Measurements from ENCODE around the gene FAM83F. TPM values are rescaled to one million over a fixed set of nuclear protein-coding genes. Genes with fewer than 3 reads are reported as not detected.
A peak's percentile ranks its signal among the peaks of the same experiment; 100 is the strongest.

The FAM83F gene
- total RNA-seq, 1 experiment from 2014 or later: not detected

- no peaks in the 10 kb centered on the region for H3K9me3 ChIP-seq (replicated peaks)
- H3K27ac ChIP-seq: no peak overlapping the region
- H3K27me3 ChIP-seq (replicated peaks): peaks cover 4% of the 10 kb centered on the region; the same call in 1 of the 2 replicates
- no peak overlapping the region for H3K4me3 ChIP-seq
- no peaks in the 10 kb centered on the region for H3K4me1 ChIP-seq (replicated peaks)
- no peak for DNase-seq (ENCODE audit: low read depth in 1 of 2, low spot score in 2 of 2)
- no peaks in the 10 kb centered on the region for H3K36me3 ChIP-seq
Observed at GRCh38 chr22:40033586-40034380, 39.0 kb downstream of the FAM83F start.

- Histone ChIP-seq H3K27ac (no peak overlapping the region), H3K4me1 (replicated peaks) (no peaks in the 10 kb centered on the region), H3K27me3 (replicated peaks) (peaks cover 4% of the 10 kb centered on the region; the same call in 1 of the 2 replicates), H3K9me3 (replicated peaks) (no peaks in the 10 kb centered on the region), H3K4me3 (no peak overlapping the region), H3K36me3 (no peaks in the 10 kb centered on the region)
- DNase-seq (ENCODE audit: low read depth in 1 of 2, low spot score in 2 of 2): no peak
Observed at GRCh38 chr22:40035351-40035750, 40.6 kb downstream of the FAM83F start.

- DNase-seq (ENCODE audit: low read depth in 1 of 2, low spot score in 2 of 2): no peak
- H3K27ac ChIP-seq: no peak overlapping the region
- H3K36me3 ChIP-seq: no peaks in the 10 kb centered on the region
- H3K4me1 ChIP-seq (replicated peaks): no peaks in the 10 kb centered on the region
- H3K27me3 ChIP-seq (replicated peaks): peaks cover 4% of the 10 kb centered on the region; the same call in 1 of the 2 replicates
- no peak overlapping the region for H3K4me3 ChIP-seq
- no peaks in the 10 kb centered on the region for H3K9me3 ChIP-seq (replicated peaks)
Observed at GRCh38 chr22:40036126-40036525, 41.4 kb downstream of the FAM83F start.

GRCh38 chr22:40036591-40037225 lies 42.0 kb downstream of the FAM83F start:
- peak; percentile 45 to 75 for DNase-seq (ENCODE audit: low read depth in 1 of 2, low spot score in 2 of 2)
- H3K27ac ChIP-seq: no peak overlapping the region
- no peak overlapping the region for H3K4me3 ChIP-seq
- H3K27me3 ChIP-seq (replicated peaks): peaks cover 4% of the 10 kb centered on the region; the same call in 1 of the 2 replicates
- no peaks in the 10 kb centered on the region for H3K36me3 ChIP-seq
- no peaks in the 10 kb centered on the region for H3K4me1 ChIP-seq (replicated peaks)
- no peaks in the 10 kb centered on the region for H3K9me3 ChIP-seq (replicated peaks)

- Histone ChIP-seq H3K4me1 (replicated peaks) (no peaks in the 10 kb centered on the region), H3K27ac (no peak overlapping the region), H3K4me3 (no peak overlapping the region), H3K36me3 (no peaks in the 10 kb centered on the region), H3K9me3 (replicated peaks) (no peaks in the 10 kb centered on the region), H3K27me3 (replicated peaks) (peaks cover 4% of the 10 kb centered on the region; the same call in 1 of the 2 replicates)
- no peak for DNase-seq (ENCODE audit: low read depth in 1 of 2, low spot score in 2 of 2)
Observed at GRCh38 chr22:40037320-40037719, 42.6 kb downstream of the FAM83F start.

DNA sequence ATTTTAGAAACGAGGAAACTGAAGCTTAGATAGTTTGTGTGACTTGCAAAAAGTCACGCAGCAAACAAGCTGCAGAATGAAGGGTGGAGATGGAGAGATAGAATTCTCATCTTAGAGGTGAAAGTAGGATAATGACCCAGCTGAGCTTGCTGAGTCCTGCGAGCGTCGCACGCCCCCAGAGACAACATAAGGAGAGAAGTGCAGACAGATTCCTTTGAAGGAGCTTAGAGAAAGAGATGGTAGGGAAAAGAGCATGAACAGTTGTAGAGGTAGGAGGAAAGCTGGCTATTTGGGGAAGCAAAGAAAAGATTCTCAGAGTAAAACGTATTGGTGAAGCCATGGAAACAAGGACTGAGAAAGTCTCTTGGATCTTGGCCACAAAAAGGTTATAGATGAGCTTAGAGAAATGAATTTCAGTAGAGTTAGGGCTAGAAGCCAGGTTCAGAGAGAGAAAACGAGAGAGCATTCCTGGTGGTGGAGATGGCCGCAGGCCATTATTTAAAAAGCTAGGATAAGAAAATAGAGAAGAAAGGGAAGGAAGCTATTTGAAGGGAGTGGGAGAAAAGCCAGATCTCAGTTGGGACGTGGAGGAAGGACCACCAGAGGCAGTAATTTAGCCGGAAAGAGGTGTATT lies 44.8 kb downstream of the FAM83F start:
- DNase-seq (ENCODE audit: low read depth in 1 of 2, low spot score in 2 of 2): no peak
- Histone ChIP-seq H3K36me3 (no peaks in the 10 kb centered on the region), H3K27ac (no peak overlapping the region), H3K27me3 (replicated peaks) (peaks cover 4% of the 10 kb centered on the region; the same call in 1 of the 2 replicates), H3K4me1 (replicated peaks) (peaks cover 5% of the 10 kb centered on the region), H3K9me3 (replicated peaks) (no peaks in the 10 kb centered on the region), H3K4me3 (no peak overlapping the region)

GRCh38 chr22:40040927-40041326 lies 46.2 kb downstream of the FAM83F start:
- Histone ChIP-seq H3K4me3 (no peak overlapping the region), H3K36me3 (no peaks in the 10 kb centered on the region), H3K4me1 (replicated peaks) (peaks cover 12% of the 10 kb centered on the region), H3K27ac (no peak overlapping the region), H3K27me3 (replicated peaks) (peaks cover 3% of the 10 kb centered on the region; the same call in 1 of the 2 replicates), H3K9me3 (replicated peaks) (no peaks in the 10 kb centered on the region)
- DNase-seq (ENCODE audit: low read depth in 1 of 2, low spot score in 2 of 2): no peak

DNA sequence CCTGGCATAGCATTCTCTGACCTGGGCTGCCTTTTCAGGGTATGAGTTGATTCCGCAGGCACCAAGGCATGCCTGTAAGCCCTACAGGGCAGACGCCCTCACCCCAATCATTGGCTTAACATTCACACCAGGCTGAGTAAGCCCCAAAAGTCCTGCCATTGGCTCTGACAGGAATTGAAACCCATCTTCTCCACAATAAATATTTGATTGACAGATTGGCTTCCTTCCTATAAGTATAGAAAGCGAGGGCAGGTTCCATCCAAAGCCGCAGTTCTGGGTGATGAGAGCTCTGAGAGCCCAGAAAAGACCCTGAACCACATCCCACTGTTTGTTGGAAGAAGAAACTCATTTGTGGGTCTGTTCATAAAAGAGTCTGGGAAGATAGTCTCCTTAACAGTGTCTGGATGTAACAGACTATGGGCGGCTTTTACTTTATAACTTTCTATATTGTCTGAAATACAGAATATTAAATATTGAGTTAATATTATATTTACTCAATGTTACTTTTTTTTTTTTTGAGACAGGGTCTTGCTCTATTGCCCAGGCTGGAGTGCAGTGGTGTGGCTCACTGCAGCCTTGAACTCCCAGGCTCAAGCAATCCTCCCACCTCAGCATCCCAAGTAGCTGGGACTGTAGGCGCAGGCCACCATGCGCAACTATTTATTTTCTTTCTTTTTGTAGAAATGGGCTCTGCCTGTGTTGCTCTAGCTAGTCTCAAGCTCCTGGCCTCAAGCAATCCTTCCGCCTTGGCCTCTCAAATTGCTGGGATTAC lies 46.8 kb downstream of the FAM83F start:
- Histone ChIP-seq H3K27me3 (replicated peaks) (no peaks in the 10 kb centered on the region), H3K36me3 (no peaks in the 10 kb centered on the region), H3K4me3 (no peak overlapping the region), H3K9me3 (replicated peaks) (no peaks in the 10 kb centered on the region), H3K4me1 (replicated peaks) (peaks cover 12% of the 10 kb centered on the region), H3K27ac (no peak overlapping the region)
- no peak for DNase-seq (ENCODE audit: low read depth in 1 of 2, low spot score in 2 of 2)

DNA sequence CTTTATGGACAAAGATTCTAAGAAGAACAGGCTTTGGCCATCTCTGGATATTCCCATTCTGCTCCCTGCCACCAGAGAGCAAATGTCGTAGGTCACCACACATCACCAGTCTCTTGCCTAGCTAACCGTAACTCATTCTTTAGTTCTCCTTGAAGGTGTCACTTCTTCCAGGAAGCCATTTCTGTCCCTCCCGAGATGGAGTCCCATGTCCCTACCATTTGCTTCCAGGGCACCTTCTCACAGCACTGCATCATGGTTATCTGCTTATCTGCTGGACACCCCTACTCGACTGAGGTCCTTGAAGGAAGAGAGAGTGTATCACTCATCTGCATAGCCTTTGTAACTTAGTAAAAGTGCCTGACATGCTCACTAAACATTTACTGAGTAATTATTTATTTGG lies 47.6 kb downstream of the FAM83F start:
- DNase-seq (ENCODE audit: low read depth in 1 of 2, low spot score in 2 of 2): no peak
- Histone ChIP-seq H3K9me3 (replicated peaks) (no peaks in the 10 kb centered on the region), H3K27me3 (replicated peaks) (no peaks in the 10 kb centered on the region), H3K27ac (no peak overlapping the region), H3K36me3 (no peaks in the 10 kb centered on the region), H3K4me3 (no peak overlapping the region), H3K4me1 (replicated peaks) (peaks cover 12% of the 10 kb centered on the region)

DNA sequence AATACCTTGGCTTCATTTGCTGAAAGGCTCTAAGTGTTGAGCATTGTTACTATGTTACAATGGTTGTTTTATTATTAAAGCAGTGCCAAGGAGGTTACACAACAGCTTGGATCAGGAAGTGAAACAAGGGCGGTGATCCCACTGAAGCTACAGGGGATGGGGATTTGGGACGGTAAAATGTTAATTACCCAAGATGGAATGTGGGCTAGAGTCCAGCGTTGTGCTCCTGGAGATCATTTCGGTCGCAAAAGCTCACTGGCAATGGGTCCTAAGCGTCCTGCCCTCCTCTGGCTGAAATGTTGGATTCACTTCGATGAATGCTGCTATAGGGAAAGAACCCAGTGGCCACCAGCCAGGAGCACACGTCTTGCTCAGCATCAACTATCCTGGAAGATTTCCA lies 48.3 kb downstream of the FAM83F start:
- no peak overlapping the region for H3K4me3 ChIP-seq
- H3K9me3 ChIP-seq (replicated peaks): no peaks in the 10 kb centered on the region
- H3K36me3 ChIP-seq: no peaks in the 10 kb centered on the region
- no peak overlapping the region for H3K27ac ChIP-seq
- H3K27me3 ChIP-seq (replicated peaks): no peaks in the 10 kb centered on the region
- DNase-seq (ENCODE audit: low read depth in 1 of 2, low spot score in 2 of 2): no peak
- H3K4me1 ChIP-seq (replicated peaks): peaks cover 12% of the 10 kb centered on the region

DNA sequence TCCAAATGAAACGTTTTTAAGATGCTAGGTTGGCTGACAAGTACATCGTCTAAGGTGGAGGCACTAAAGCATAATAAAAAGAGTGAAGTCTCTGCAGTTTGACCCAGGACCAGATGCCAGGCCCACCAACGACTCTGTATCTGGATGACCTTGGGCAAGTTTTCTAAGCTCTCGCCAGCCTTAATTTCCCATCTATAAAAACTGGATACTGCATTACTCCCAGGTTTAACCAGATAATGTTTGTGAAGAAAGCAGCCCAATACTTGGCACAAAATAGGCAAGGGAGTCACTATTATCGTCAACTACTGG lies 49.0 kb downstream of the FAM83F start:
- H3K9me3 ChIP-seq (replicated peaks): no peaks in the 10 kb centered on the region
- peak overlapping the region; percentile 69 for H3K4me3 ChIP-seq
- DNase-seq (ENCODE audit: low read depth in 1 of 2, low spot score in 2 of 2): no peak
- H3K36me3 ChIP-seq: no peaks in the 10 kb centered on the region
- H3K27me3 ChIP-seq (replicated peaks): no peaks in the 10 kb centered on the region
- peaks cover 12% of the 10 kb centered on the region for H3K4me1 ChIP-seq (replicated peaks)
- peak overlapping the region; percentile 62 for H3K27ac ChIP-seq

- DNase-seq (ENCODE audit: low read depth in 1 of 2, low spot score in 2 of 2): peak; percentile 98 to 100
- Histone ChIP-seq H3K4me1 (replicated peaks) (peaks cover 12% of the 10 kb centered on the region), H3K9me3 (replicated peaks) (no peaks in the 10 kb centered on the region), H3K27ac (peak overlapping the region; percentile 62), H3K4me3 (peak overlapping the region; percentile 69), H3K36me3 (no peaks in the 10 kb centered on the region), H3K27me3 (replicated peaks) (no peaks in the 10 kb centered on the region)
Observed at GRCh38 chr22:40044102-40044869, 49.5 kb downstream of the FAM83F start.
